Stimulated activated naive B cell treated with anti-CD40 and anti-IgM and Interleukin-4, amounts not matched to agents 10 μg/mL and 1 μg/mL and 100 μg/mL, for 72 hours (primary cell): ENCODE measurements around the gene LRRC75A.
A peak's percentile ranks its signal among the peaks of the same experiment; 100 is the strongest.
"Not testable (repeated sequence)": the region's sequence is repeated elsewhere in the genome, so short reads cannot be mapped to it uniquely, and the experiment has no call there.

Experiments
- ATAC-seq, 2 donors: fragments of 150-1000 bp; cut with Tn5 transposase; replicated peaks; 2 replicates each; pipeline ENCODE4 v1.10.0; 2021; ENCODE audit warnings: moderate library complexity in 1 of 2
- DNase-seq: peaks from one replicate; pipeline ENCODE4 v3.0.0; 2021
- H3K27ac Mint-ChIP-seq: one replicate; pipeline ENCODE4 v1.8.0; 2022; ENCODE audit warnings: mild to moderate bottlenecking, mixed read lengths
- H3K27me3 Mint-ChIP-seq, 2 donors: one replicate each; pipeline ENCODE4 v1.8.0; 2022; ENCODE audit warnings: mixed read lengths in 2 of 2
- H3K36me3 Mint-ChIP-seq, 2 donors: one replicate each; pipeline ENCODE4 v1.8.0; 2022; ENCODE audit warnings: mixed read lengths in 2 of 2, mild to moderate bottlenecking in 1 of 2
- H3K4me1 Mint-ChIP-seq, 2 donors: one replicate each; pipeline ENCODE4 v1.8.0; 2022; ENCODE audit warnings: mixed read lengths in 2 of 2, mild to moderate bottlenecking in 1 of 2
- H3K4me3 Mint-ChIP-seq, 2 donors: one replicate each; pipeline ENCODE4 v1.8.0; 2022; ENCODE audit warnings: mild to moderate bottlenecking in 2 of 2, mixed read lengths in 2 of 2, moderate library complexity in 1 of 2
- H3K9me3 Mint-ChIP-seq, 2 donors: one replicate each; pipeline ENCODE4 v1.8.0; 2022; ENCODE audit warnings: mixed read lengths in 2 of 2, mild to moderate bottlenecking in 1 of 2

Gene LRRC75A

DNA sequence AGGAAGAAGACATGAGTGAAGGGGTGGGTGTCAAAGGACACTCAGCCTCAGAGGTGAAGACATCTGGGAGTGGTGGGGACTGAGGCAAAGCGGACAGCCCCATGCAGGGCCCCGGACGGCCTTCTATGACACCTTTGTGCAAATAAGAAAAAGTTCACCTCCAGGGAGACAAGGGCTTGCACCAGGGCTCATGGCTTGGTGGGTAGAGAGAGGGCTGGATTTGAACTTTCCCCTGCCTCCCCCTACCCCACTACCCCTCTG, 30.5 kb downstream of the LRRC75A start:
- Mint-ChIP-seq H3K9me3 (no peaks in the 10 kb centered on the region), H3K4me3 (no peak overlapping the region), H3K27me3 (no peaks in the 10 kb centered on the region), H3K4me1 (peaks cover 0 to 2% of the 10 kb centered on the region in 2 donors), H3K27ac (no peak overlapping the region), H3K36me3 (peaks cover 25 to 50% of the 10 kb centered on the region in 2 donors)
- DNase-seq, result no peak
- no peak for ATAC-seq

DNA sequence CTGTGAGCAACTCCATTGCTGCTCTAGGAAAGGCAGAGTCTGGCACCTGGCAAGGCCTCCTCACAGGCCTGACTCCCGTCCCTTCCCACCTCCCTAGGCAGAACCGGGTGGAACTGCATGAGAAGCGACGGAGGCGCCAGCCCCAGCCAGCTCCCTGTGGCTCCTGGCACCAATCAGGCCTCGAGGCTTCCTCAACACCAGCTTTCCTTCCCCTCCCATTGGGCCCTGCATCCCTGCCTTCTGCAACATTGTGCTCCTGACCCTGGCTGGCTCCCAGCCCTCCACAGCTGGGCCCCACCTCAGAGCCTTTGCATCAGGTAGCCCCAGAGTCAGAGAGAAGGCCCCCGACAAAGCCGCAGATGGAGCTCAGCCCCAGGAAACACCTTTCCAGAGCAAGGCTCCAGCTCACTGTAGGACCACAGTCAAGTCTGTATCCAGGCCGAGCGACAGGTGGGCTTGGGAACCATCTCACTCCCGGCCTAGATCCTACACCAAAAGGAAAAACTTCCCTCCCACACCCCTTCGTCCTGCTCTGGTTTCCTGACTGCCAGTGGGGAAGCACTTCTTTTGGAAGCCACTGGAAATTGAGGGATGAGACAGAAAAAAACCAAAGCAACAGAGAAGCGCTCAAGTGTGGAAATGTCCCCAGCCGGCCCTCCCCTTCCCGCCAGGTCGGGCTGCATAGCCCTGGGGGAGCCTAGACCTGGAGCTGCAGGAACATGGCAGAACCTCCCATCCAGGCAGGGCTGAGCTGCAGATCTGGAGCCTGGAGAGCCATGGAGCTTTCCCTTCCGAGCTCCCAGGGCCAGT, 31.0 kb downstream of the LRRC75A start:
- Mint-ChIP-seq H3K27ac (no peak overlapping the region), H3K27me3 (no peaks in the 10 kb centered on the region), H3K9me3 (no peaks in the 10 kb centered on the region), H3K4me3 (no peak overlapping the region), H3K4me1 (peaks cover 0 to 2% of the 10 kb centered on the region in 2 donors), H3K36me3 (peaks cover 25 to 55% of the 10 kb centered on the region in 2 donors)
- ATAC-seq (no peak), DNase-seq (no peak)

DNA sequence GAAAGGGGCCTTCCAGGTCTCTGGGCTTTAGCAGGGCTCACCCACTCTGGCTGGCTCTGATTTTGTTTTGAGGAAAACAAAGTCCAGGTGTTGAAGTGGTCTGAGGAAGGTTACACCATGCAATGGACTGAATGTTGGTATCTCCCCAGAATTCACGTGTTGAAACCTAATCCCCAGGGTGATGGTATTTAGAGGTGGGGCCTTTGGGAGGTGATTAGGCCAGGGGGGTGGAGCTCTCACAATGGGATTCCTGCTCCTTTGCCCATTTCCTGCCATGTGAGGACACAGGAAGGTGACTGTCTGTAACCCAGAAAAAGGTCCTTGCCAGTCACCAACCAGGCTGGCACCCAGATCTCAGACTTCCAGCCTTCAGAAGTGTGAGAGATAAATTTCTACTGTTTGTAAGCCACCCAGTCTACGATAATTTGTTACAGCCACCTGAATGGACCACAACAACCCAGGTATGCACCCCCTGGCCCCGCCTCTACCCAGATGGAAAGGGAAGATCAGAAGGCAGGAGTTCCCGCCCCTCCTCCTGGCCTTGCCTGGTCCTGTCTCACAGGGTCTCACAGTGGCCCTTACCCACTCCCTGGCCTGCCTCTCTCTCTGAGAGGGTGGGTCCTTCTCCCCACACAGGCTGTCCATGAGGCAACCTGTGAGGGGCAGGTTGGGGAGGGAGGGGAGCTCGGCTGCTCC, 32.0 kb downstream of the LRRC75A start:
- Mint-ChIP-seq H3K4me3 (no peak overlapping the region), H3K27me3 (no peaks in the 10 kb centered on the region), H3K4me1 (peaks cover 0 to 2% of the 10 kb centered on the region in 2 donors), H3K36me3 (peaks cover 31 to 62% of the 10 kb centered on the region in 2 donors), H3K9me3 (no peaks in the 10 kb centered on the region), H3K27ac (no peak overlapping the region)
- ATAC-seq, result no peak
- no peak for DNase-seq

DNA sequence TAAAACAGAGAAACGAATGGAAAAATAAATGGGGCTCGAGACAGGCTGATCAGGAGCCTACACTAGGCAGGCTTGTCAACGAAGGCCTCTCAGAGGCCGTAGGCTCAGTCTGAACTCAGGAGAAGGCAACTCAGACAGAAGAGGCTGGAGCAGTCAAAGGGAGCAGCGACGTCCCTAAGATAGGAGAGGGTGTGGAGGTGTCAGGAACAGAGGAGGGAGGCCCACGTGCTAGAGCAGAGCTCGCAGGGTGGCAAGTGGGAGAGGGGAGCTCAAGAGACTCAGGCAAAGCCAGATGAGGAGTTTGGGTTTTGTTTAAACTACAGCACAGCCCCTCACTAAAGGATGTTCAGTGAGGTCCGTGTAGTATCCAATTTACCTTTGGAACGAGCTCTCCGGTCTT, 32.7 kb downstream of the LRRC75A start:
- peaks cover 0 to 2% of the 10 kb centered on the region in 2 donors for H3K4me1 Mint-ChIP-seq
- no peaks in the 10 kb centered on the region for H3K27me3 Mint-ChIP-seq
- no peaks in the 10 kb centered on the region for H3K9me3 Mint-ChIP-seq
- no peak overlapping the region for H3K27ac Mint-ChIP-seq
- no peak for ATAC-seq
- H3K4me3 Mint-ChIP-seq, result no peak overlapping the region
- no peak for DNase-seq
- peaks cover 33 to 62% of the 10 kb centered on the region in 2 donors for H3K36me3 Mint-ChIP-seq

DNA sequence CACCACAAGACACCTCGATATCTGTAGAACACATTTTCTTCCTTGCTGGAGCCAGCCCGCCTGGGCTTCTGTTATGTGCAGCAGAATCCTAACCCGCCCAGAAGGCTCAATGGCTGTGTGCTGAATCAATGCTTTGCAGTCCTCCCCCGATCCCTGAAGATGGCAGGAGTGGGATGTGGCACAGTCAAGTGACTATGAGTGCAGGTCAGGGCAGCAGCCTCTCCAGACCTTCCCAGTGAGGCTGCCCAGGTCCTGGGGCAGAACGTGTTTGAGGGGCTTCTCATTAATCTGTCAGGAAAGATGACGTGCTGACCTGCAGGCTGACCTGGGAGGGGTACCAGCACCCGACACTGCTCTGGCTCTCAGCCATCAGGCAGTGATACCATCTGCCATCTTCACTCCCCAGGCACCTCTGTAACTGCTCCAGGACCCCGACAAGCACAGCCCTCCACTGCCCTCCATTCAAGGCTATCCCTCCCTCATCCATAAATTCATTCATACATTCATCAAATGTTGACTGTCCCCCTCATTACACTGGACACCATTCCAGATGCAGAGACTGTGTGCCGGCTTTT, 35.2 kb downstream of the LRRC75A start:
- H3K27me3 Mint-ChIP-seq, result no peaks in the 10 kb centered on the region
- ATAC-seq, result peak in 1 of 2 donors; percentile 17
- no peaks in the 10 kb centered on the region for H3K9me3 Mint-ChIP-seq
- no peak overlapping the region for H3K27ac Mint-ChIP-seq
- H3K4me3 Mint-ChIP-seq, result no peak overlapping the region
- H3K4me1 Mint-ChIP-seq, result peaks cover 3 to 5% of the 10 kb centered on the region in 2 donors
- DNase-seq, result no peak
- H3K36me3 Mint-ChIP-seq, result peaks cover 28 to 61% of the 10 kb centered on the region in 2 donors

DNA sequence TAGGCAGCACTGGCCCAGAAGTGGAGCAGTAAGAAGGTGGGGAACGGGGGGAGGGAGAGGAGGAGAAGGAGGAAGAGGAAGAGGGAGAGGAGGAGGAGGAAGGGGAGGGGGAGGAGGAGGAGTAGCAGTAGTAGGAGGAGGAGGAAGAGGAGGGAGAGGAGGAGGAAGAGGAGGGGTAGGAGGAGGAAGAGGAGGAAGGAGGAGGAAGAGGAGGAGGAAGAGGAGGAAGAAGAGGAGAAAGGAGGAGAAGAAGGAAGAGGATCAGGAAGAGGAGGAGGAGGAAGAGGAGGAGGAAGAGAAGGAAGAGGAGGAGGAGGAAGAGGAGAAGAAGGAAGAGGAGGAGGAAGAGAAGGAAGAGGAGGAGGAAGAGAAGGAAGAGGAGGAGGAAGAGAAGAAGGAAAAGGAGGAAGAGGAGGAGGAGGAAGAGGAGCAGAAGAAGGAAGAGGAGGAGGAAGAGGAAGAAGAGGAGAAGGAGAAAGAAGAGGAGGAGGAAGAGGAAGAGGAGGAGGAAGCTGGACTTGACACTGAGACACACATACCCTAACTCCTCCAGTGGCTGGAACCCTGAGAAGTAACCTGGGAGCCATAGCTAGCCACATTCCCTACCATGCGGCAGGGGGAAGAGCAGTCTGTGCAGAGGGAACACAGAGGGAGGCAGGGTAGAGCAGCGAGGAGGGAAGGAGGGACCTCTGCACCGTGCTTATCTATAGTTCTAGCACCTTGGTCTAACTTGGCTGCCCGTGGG, 35.8 kb downstream of the LRRC75A start:
- Mint-ChIP-seq H3K27me3 (no peaks in the 10 kb centered on the region), H3K4me3 (peak overlapping the region in 1 of 2 donors; percentile 40), H3K36me3 (peaks cover 25 to 58% of the 10 kb centered on the region in 2 donors), H3K9me3 (no peaks in the 10 kb centered on the region), H3K4me1 (peaks cover 3 to 6% of the 10 kb centered on the region in 2 donors), H3K27ac (peak overlapping the region; percentile 25)
- ATAC-seq, result peak in 1 of 2 donors; percentile 16
- DNase-seq, result no peak

DNA sequence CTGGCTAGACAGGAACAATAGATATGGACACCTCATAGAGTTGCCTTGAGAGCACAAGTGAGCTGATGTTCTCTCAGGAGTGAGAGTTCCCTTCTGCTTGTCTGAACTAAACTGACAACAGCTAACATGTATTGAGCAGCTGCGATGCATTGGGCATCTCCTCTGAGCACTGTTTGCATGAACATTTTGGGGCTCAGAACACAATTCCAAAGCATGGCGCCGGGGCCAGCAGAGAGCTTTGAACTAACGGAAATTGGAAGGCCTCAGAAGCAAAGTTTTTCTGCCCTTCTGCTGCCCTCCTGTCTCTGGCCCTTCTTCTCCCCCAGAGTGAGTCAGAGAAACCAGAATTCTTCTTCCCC, 38.5 kb downstream of the LRRC75A start:
- DNase-seq (no peak), ATAC-seq (no peak)
- H3K4me1 Mint-ChIP-seq, result peaks cover 14 to 21% of the 10 kb centered on the region in 2 donors
- H3K27ac Mint-ChIP-seq, result no peak overlapping the region
- peaks cover 41 to 70% of the 10 kb centered on the region in 2 donors for H3K36me3 Mint-ChIP-seq
- no peaks in the 10 kb centered on the region for H3K27me3 Mint-ChIP-seq
- no peaks in the 10 kb centered on the region for H3K9me3 Mint-ChIP-seq
- no peak overlapping the region for H3K4me3 Mint-ChIP-seq

GRCh38 chr17:16452268-16452667, 39.7 kb downstream of the LRRC75A start:
- not testable (repeated sequence) for H3K4me3 Mint-ChIP-seq, H3K9me3 Mint-ChIP-seq, ATAC-seq

DNA sequence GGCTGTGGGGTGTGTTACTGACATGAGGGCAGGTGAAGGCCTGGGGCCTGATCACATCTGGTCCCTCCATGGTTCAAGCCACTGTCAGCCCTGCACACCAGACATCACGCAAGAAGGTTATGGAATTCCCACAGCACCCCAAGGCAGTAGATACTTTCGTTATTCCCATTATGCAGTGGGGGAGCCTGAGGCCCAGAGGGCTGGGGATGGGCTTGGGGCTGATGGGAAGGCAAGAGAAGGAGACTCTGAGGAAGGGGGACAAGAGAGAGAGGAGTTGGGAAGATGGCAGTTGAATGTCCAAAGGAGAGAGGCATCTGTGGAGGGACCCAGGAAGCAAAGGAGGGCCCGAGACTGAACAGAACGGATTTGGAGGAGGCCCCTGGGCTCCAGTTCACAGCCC, 42.0 kb downstream of the LRRC75A start:
- Mint-ChIP-seq H3K27me3 (no peaks in the 10 kb centered on the region), H3K27ac (no peak overlapping the region), H3K9me3 (no peaks in the 10 kb centered on the region), H3K4me1 (peaks cover 21 to 31% of the 10 kb centered on the region in 2 donors), H3K4me3 (no peak overlapping the region), H3K36me3 (peaks cover 48 to 72% of the 10 kb centered on the region in 2 donors)
- DNase-seq (no peak), ATAC-seq (no peak)

More at GRCh38 chr17:16452268-16452667, 39.7 kb downstream of the LRRC75A start:
- H3K27me3 Mint-ChIP-seq, DNase-seq, H3K27ac Mint-ChIP-seq: not testable (repeated sequence)
- Mint-ChIP-seq H3K4me1 (peaks cover 17 to 21% of the 10 kb centered on the region in 2 donors), H3K36me3 (peaks cover 44 to 76% of the 10 kb centered on the region in 2 donors)

DNA sequence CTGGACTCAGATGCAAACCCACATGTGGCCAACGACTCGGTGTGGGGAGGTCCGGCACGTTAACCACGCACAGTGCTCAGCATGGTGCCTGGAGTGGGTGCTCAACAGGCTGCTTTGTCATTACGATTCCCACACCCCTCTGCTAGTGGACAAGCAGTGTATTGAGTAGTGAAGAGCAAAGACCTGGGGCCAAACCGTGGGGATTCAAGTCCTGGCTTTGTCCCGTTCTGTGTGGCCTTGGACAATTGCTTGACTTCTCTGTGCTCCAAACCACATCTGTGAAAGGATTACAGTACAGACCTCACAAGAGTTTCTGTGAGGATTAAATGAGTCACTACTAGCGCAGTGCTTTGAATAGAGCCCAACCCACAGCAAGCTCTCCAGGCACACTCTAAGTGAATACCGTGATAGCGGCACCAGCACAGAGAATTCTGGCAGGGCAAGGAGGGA, 42.8 kb downstream of the LRRC75A start:
- H3K4me1 Mint-ChIP-seq, result peaks cover 24 to 34% of the 10 kb centered on the region in 2 donors
- no peak overlapping the region for H3K27ac Mint-ChIP-seq
- peaks cover 46 to 76% of the 10 kb centered on the region in 2 donors for H3K36me3 Mint-ChIP-seq
- H3K4me3 Mint-ChIP-seq, result no peak overlapping the region
- no peak for DNase-seq
- no peaks in the 10 kb centered on the region for H3K9me3 Mint-ChIP-seq
- H3K27me3 Mint-ChIP-seq, result no peaks in the 10 kb centered on the region
- ATAC-seq, result no peak

- Mint-ChIP-seq H3K27ac (no peak overlapping the region), H3K4me3 (no peak overlapping the region), H3K4me1 (peaks cover 25 to 40% of the 10 kb centered on the region in 2 donors), H3K27me3 (no peaks in the 10 kb centered on the region), H3K36me3 (peaks cover 50 to 76% of the 10 kb centered on the region in 2 donors), H3K9me3 (no peaks in the 10 kb centered on the region)
- no peak for DNase-seq
- no peak for ATAC-seq
Measured at GRCh38 chr17:16448490-16448889, 43.5 kb downstream of the LRRC75A start.

- peaks cover 28 to 47% of the 10 kb centered on the region in 2 donors for H3K4me1 Mint-ChIP-seq
- H3K4me3 Mint-ChIP-seq, result no peak overlapping the region
- no peaks in the 10 kb centered on the region for H3K9me3 Mint-ChIP-seq
- ATAC-seq (no peak), DNase-seq (no peak)
- H3K36me3 Mint-ChIP-seq, result peaks cover 54 to 74% of the 10 kb centered on the region in 2 donors
- peak overlapping the region; percentile 80 for H3K27ac Mint-ChIP-seq
- no peaks in the 10 kb centered on the region for H3K27me3 Mint-ChIP-seq
Measured at GRCh38 chr17:16447676-16448075, 44.3 kb downstream of the LRRC75A start.

DNA sequence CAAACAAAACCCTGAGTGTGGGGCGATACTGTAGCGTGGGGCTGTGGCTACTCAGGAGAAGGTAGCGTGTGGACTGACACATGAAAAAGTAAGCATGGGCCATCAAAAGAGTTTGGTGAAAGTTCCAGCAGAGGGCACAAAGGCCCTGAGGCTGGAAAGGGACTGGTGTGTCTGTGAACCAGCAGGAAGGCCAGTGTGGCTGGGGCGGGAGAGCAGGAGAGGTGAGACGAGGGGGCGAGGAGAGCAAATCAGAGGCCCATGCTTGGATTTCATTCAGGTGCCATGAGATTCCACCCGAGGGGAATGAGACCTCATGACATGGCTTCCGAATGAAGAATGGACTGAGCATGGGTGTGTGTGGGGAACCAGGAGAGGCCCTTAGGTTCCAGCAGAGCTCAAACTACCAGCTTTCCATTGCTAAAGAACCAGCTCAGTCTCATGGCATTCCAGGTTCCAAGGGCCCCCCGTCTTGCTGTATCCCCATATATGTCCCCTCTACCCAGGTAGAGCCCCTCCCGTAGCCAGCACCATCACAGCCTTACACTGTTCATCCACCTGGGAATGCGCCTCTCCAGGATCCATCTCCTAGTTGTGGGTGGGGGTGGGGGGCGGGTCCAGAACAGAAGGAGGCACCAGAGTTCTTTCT, 45.5 kb downstream of the LRRC75A start:
- H3K4me1 Mint-ChIP-seq, result peaks cover 37 to 56% of the 10 kb centered on the region in 2 donors
- H3K27ac Mint-ChIP-seq, result no peak overlapping the region
- H3K36me3 Mint-ChIP-seq, result peaks cover 64 to 86% of the 10 kb centered on the region in 2 donors
- no peaks in the 10 kb centered on the region for H3K27me3 Mint-ChIP-seq
- DNase-seq, result no peak
- no peaks in the 10 kb centered on the region for H3K9me3 Mint-ChIP-seq
- H3K4me3 Mint-ChIP-seq, result peak overlapping the region in 1 of 2 donors; percentile 15
- ATAC-seq, result no peak
